GM19239 (cell line): ENCODE results near the gene PPOX.

Source experiments
- DNase-seq: peaks from one replicate; pipeline ENCODE4 v3.0.0; 2011; ENCODE audit warnings: low spot score; ENCODE audit not compliant: insufficient read length
- FAIRE-seq: peaks from 2 replicates; lab custom pipeline; 2011; peaks lifted over from hg19 to GRCh38; lab: Jason Lieb, UNC

PPOX gene

GRCh38 chr1:161217831-161218230, 51.6 kb downstream of the PPOX start:
- DNase-seq: no peak
- FAIRE-seq: no peak

- FAIRE-seq (no peak), DNase-seq (no peak)
These were observed 52.3 kb downstream of the PPOX start for GRCh38 chr1:161218301-161219077.

GRCh38 chr1:161219078-161219892, 53.1 kb downstream of the PPOX start:
- FAIRE-seq: no peak
- no peak for DNase-seq

DNA sequence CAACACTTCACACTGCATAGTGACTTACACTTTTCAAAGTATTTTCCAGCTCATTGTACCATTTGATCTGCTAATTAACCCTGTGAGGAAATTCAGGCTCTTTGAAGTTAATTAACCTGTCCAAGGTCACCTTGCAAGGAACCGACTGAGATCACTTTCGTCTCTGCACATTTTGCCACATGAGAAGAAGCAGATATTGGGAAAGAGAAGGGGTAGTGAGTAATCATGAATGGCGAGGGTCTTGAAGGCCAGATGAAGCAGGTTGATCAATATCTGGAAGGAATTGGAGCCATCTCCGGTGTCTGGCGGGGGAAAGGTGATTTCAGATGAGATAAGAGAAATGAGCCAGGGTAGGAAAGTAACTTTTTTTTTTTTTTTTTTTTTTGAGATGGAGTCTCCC, 53.8 kb downstream of the PPOX start:
- no peak for DNase-seq
- FAIRE-seq: no peak
